CD4-positive, alpha-beta T cell treated with Interleukin-15 for 1 hour (primary cell): ENCODE measurements around the gene C8G.

ENCODE experiments used
- DNase-seq: peaks from one replicate; pipeline ENCODE4 v3.0.0-alpha.2; 2020

Gene C8G

DNA sequence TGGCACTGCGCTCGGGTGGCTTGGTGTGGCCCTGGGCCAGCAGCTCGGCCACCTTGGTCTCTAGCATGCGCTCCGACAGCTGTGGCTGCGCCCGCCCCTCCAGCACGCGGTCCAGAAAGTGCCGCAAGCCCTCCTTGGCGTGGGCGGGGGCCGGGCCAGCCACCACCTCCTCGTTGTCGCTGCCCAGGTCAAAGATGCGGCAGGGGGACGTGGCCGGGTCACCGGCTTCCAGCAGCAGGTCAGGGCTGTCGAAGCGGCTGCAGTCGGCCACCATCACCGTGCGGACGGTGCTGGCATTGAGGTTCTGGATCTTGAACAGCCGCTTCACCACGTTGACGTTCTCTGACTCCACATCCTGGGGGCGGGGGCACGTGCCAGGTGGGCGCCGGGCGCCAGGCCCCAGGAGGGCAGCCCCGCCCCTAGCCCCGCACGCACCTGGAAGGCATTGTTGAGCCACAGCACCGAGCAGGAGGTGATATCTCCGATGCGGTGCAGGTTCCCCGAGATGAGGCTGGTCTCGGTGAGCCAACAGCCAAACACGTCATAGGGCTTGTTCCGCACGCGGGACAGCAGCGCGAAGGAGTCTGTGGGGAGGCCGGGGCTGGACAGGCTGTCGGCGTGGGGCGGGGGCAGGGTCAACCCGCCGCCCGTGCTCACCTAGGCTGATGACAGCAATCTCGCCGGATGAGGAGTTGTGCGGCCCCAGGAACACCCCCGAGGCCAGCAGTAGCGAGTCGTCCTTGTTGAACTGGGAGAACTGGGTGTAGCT, 2.7 kb upstream of the C8G start:
- no peak for DNase-seq

DNA sequence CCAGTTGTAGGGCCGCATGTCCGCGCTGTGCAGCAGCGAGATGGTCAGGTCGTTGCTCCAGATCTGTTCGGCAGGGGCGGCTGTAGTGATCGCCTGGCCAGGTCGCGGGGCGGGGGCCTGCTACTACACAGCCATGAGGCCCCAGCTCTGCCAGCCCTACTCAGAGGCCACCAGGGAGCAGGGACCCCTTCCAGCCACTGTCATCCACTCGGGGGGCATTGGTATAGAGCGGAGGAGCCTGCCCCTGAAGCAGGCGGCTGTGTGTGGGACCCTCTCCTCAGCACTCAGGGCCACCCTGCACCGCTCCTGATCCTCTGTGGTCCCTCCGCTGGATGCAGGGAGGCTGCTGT, 2.2 kb upstream of the C8G start:
- no peak for DNase-seq

DNA sequence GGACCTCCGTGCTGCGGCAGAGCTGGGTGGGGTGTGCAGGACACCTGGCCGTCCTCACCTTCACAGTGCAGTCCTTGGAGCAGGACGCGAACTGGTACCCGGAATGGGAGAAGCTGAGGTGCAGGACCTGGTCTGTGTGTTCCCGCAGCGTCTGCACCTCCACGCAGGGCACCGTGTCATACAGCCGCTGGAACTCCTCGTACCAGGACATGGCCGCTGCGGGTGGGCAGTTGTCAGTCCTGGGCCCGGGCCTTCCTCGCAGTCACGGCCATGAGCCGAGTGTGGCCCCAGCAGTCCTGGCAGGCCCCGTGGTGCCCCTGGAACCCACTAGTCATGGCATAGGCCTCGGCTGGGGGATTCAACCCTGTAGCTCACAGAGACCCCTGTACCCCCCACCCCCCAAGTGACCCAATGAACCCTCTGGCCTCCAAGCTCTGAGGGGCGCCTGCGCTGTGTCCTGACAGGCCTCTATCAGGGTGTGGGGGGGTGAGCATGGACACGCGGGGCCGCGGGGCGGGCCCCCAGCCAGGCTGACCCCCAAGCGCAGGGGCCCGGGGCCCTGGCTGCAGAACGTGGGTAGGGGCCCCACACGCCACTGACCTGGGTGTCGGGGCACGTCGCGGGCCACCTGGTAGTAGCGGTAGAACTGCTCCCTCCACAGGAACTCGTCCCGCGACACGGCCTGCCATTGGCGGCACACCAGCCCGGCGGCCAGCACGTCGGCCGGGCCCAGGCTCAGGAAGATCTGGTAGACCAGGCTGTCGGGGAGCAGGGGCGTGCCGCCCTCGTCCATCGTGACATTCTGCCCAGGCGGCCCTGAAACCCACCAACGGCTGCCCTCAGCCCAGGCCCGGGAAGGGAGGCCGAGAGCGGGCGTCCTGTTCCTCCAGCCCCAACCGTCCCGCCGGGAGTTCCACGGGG, 1.5 kb upstream of the C8G start:
- DNase-seq, result no peak

DNA sequence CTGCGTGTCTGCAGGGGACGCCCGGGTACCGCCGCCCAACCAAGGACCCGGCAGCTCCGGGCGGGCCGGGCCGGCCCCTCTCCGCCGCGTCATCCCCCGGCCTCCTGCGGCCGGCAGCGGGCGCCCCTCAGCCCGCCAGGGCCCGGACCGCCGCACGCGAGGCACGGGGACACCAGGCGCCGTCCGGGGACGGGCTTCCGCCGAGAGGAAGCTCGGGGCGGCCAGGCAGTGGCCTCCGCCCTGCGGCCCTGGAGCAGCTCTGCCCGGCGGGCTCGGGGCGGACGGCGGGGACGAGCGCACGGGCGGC, 878 bp upstream of the C8G start:
- DNase-seq, result no peak

DNA sequence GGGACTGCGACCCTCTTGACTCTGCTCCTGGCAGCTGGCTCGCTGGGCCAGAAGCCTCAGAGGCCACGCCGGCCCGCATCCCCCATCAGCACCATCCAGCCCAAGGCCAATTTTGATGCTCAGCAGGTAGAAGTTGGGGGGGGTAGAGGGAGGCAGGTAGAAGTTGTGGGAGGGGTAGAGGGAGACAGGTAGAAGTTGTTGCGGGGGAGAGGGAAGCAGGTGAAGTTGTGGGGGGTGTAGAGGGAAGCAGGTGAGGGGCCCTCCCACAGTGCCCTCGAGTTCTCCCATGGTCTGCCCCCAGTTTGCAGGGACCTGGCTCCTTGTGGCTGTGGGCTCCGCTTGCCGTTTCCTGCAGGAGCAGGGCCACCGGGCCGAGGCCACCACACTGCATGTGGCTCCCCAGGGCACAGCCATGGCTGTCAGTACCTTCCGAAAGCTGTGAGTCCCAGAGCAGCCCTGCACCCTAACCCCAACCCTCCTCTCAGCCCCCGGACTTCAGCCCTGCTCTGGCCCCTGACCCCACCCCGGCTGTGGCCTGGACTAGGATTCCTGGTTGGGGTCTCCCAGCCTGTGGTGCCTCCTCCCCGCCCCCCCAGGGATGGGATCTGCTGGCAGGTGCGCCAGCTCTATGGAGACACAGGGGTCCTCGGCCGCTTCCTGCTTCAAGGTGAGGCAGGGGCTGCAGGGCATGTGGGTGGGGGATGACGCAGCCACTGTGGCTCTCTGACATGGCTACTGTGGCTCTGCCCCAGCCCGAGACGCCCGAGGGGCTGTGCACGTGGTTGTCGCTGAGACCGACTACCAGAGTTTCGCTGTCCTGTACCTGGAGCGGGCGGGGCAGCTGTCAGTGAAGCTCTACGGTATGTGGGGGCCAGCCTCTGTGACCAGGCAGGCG, 537 bp downstream of the C8G start:
- DNase-seq, result no peak

DNA sequence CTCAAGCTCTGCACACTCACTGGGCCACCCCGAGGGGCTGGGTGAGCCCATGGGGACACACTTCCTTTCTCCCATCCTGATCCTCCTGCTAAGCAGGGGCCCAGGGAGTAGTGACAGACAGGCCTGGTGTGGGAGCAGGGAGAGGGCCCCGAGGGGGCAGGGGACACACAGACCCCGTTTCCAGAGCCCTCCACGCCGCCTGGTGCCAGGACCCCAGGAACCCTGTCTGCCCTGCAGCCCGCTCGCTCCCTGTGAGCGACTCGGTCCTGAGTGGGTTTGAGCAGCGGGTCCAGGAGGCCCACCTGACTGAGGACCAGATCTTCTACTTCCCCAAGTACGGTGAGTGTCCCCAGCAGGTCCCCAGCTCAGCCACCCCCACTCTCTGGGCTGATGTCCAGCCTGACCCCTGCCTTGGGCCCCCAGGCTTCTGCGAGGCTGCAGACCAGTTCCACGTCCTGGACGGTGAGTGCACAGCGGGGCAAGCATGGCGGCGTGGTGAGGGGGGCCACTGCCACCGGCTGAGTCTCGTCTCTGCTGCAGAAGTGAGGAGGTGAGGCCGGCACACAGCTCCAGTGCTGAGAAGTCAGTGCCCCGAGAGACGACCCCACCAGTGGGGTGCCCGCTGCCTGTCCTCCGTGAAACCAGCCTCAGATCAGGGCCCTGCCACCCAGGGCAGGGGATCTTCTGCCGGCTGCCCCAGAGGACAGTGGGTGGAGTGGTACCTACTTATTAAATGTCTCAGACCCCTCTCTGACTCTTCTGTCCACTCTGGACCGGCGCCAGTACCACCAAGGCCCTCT, 1.4 kb downstream of the C8G start:
- DNase-seq, result no peak

DNA sequence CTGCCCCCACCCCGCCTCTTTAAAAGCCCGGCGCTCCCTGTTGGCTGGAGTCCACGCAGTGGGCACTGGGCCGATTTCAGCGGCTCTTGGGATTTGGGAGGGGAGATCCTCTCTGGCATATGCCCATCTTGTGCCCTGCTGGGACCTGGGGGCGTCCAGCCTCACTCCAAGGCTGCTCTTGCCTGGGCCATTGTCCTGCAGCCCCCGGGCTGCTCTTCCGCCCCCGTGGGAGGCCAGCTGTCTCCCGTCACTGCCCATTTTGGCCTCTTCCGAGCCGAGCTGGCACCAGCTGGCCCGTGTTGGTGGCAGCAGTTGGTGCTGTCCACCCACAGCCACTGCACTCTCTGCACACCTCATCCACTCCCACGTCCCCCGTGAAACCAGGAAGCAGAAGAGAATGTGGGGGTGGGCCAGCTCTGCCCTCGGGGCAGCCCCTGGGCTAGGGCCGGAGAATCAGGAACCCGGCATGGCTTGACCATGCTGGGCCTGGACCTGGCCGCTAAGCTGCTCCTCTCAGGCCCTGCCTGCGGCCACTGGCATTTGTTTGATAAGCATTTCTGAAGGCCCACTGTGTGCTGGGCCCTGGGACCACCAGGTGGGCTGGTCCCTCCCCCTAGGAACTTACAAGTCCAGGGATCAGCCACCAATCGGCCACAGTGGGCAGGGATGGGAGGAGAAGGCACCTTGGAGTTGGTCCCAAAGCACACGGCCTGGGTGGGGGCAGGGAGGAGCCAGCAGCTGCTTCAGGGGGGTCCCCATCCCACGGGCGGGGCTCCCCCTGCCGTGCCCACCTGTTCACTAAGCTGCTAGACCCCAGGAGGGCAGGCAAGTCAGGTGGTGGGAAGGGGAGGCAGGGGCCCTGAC, 2.2 kb downstream of the C8G start:
- no peak for DNase-seq

DNA sequence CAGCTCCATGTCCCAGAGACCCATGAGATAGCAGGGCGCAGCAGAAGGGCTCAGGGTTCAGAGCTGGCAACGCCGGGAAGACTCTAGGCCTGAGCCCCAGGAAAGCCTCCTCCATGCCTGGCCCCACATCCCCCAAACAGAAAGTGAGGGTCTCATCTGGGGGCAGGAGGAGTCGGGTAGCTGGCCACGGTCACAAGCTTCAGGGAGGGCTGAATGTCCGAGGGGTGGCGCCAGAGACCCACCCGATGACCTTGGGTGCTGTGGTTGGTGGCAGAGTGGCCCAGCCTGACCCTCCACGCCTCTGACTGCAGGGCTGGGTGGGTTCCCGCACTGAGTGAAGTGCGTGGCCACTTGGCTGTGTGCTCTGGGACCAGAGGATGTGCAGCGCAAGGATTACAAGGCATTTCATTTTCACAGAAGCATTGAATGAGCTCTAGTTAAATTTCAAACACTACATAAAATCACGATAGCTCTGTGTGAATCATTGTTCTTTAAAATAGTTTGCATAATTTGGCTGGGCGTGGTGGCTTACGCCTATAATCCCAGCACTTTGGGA, 3.0 kb downstream of the C8G start:
- DNase-seq, result no peak

DNA sequence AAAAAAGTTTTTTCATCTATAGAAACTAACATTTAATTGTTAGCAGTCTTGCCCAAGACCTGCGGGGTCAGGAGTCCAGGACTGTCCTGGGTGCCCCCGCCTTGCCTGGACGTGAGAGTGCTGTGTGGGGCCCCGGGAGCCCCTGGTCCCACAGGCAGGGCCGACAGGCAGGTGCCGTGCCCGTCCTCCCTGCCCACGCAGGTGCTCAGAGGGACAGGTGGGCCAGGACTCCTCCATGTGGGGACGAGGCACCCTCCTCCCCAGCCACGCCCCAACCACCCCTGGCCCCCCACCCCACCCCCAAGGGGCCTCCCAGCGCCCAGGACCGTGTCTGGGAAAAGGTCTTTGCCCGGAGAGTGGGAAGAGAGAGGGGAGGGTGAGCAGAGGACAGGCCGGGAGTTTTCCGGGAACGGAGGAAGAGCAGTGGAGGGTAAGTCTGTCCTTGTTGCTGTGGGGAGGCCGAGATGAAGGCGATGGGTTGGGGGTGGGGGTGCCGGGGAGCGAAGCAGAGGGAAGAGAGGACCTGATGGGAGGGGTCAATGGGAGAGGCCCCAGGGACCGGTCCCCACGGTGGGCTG, 4.3 kb downstream of the C8G start:
- no peak for DNase-seq

DNA sequence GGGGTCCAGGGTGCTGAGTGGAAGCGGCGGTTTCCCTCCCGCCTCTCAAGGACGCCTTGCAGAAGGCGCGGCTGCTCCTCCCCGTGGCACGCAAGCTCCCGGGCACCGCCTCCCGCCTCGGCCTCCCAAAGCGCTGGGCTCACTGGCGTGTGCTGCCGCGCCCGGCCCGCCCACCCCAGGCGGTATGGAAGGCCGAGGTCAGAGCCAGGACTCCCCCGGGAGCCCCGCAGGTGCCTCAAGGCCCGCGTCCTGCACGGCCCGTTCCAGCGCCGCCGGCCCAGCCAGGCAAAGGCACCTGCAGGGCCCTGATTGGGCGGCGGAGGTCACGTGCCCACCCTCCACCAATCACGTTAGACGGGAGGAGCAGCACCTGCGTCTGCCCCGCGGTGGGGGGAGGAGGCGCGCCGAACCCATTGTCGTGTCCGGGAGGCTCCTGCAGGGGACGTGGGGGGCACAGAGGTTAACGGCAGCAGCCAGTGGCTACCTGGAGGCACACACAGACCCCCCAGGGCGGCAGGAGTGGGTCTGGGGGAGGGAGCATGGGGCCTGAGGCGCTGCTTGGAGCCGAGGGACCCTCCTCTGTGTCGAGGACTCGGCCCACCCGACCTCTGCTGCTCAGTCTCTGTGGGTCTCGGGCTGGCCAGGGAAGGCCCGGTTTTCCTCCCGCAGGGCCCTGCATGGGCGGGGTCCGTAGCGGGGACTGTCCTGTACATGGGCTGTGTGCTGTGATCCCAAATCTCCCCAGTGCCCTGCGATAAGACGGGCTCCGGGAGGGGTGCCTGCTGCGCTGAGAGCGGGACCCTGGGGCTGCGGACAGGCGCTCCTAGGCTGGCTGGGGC, 5.0 kb downstream of the C8G start:
- peak; percentile 96 for DNase-seq

DNA sequence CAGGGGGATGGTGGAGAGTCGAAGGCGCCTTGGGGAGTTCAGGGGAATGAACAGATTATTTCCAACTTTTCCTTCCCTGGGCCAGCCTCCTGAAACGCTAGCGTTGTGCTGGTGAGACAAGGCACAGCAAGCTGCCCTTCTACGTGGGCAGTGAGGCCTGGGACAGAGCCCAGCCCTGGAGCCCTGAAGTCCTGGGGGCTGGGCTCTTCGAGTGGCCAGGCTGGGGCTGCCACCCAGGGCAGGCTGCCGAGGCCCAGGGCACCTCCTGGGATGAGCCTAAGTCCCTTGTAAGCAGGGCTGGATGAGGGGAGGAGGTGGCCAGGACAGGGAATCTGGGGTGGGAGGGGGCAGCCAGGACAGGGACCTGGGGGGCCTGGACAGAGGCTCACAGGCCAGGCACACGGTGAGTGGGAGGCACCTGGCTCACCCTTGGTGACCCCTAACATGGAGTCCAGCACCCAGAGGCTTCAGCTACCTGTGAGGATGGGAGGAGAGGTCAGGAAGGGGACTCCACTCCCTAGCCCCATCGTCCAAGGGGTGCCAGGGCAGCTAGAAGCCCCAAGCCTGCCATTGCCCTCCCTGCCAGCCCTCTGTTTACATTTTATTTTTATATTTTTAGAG, 5.7 kb downstream of the C8G start:
- no peak for DNase-seq

DNA sequence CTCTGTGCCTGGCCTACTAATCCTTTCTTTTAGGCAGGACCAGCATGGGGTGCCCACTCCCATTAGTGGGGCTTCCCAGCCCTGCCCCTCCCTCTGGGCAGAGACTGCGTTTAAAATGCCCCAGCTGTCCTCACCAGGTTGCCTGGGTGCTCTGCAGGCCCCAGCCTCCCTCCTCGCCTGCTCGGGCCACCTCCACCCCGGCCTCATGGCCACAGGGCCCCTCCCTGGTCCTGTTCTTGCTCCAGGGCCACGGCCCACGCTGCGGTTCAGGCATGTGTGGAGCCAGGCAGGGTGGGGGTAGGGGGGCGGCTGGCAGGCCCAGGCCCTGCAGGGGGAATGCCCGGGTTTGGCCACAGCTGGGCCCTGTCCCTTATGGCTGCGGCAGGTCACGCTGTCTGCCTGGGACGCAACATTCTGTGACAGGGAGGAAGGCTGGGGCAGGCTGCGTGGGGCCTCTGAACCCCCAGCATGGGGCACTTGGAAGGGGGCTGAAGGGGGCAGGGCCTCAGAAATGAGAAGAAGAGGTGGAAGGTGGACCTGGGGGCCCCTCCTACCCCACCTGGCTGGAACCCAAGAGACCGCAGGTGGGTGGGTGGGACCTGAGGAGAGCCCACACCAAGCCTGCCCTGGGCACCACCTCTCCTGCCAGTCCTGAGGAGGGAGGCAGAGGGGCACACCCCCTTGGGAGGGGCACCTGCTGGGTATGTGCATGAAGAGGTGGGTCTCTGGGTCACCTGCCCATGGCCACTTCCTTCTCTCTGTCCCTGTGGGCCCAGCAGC, 6.7 kb downstream of the C8G start, which contains the start of gene LCN12:
Gene LCN12 (plus strand): TSS at position 733 of the 780 bp plus-strand sequence. CDS start 55 bp downstream, outside the sequence.
- DNase-seq, result no peak

DNA sequence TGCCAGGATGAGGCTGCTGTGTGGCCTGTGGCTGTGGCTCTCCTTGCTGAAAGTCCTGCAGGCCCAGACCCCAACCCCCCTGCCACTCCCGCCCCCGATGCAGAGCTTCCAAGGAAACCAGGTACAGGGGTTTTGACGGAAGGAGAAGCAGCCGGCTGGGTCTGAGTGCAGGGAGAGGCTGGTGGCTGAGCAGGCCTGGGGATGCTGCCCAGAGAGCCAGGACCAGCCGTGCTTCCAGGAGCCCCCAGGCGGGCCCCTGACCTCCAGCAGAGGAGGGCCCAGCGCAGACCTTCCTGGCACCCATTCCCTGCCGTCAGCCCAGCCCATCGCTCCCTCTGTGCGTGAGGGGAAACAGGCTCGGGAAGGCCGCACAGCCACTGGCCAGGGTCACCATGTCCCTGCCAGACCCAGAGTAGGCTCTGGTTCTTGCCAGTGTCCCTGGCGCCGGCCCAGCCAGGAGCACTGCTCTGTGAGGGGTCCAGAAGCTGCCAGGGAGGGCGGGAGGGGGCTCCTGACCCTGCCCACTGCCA, 7.3 kb downstream of the C8G start:
- no peak for DNase-seq

DNA sequence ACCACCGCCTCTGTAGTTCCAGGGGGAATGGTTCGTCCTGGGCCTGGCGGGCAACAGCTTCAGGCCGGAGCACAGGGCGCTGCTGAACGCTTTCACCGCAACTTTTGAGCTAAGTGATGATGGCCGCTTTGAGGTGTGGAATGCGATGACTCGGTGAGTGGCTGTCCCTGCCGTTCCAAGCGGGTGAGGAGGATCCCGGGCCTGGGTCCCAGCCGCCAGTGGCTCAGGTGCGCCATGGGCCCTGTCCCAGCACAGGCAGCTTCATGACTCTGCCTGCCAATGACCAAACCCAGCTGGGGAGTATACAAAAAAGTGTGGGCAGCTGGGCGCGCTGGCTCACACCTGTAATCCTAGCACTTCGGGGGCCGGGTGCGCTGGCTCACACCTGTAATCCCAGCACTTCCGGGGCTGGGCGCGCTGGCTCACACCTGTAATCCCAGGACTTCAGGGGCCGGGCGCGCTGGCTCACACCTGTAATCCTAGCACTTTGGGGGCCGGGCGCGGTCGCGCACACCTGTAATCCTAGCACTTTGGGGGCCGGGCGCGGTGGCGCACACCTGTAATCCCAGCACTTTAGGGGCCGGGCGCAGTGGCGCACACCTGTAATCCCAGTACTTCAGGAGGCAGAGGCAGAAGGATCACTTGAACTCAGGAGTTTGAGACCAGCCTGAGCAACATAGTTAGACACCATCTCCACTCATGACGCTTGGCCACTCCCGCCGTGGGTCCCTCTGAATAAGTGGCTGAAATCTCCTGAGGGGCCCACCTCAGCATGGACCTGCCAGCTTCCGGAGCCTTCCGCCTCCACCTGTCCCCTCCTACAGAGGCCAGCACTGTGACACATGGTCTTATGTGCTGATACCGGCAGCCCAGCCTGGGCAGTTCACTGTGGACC, 8.1 kb downstream of the C8G start:
- no peak for DNase-seq

DNA sequence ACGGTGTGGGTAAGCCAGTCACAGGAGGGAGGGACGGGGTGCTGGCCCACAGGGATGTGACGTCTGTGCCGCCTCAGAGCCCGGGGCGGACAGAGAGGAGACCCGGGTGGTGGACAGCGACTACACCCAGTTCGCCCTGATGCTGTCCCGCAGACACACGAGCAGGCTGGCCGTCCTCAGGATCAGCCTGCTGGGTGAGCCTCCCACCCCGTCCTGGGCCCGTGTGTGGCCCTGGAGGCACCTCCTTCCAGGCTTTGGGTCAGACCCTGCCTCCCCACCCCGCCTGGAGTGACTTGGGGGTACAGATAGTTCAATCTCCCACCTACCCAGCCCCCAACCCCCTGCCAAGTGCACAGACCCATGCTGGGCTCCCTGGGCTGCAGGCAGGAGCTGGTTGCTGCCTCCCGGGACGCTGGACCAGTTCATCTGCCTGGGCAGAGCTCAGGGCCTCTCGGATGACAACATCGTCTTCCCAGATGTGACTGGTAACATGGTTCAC, 8.8 kb downstream of the C8G start:
- no peak for DNase-seq

DNA sequence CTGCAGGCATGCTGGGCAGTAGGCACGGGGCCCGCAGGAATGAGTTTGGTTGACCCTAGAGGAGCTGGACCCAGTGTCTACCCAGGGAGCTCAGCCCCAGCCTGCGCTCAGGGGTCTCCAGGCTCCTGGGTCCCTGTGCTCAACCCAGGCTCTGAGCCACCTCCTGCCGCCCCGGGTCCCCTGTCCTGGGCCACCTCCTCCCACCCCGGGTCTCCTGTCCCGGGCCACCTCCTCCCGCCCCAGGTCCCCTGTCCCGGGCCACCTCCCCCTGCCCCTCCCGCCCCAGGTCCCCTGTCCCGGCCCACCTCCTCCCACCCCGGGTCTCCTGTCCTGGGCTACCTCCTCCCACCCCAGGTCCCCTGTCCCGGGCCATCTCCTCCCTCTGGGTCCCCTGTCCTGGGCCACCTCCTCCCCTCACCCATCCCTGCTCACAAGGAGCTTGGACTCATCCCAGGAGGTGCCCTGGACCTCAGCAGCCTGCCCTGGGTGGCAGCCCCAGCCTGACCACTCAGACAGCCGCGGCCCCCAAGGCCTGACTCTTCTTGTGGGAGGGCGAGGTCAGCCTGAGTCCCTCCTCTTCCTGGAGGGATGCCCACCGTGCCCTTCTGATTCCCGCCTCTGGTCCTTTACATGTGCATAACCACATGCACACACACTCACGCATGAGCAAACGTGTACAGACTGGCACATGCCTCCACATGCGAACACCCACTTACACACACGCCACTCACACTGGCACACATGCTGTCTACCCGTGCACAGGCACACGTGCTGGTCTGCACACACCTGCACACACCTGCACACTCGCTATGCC, 9.4 kb downstream of the C8G start:
- DNase-seq, result no peak
